ENCODE measurements around the gene FOXM1.

FOXM1 gene, protein sequence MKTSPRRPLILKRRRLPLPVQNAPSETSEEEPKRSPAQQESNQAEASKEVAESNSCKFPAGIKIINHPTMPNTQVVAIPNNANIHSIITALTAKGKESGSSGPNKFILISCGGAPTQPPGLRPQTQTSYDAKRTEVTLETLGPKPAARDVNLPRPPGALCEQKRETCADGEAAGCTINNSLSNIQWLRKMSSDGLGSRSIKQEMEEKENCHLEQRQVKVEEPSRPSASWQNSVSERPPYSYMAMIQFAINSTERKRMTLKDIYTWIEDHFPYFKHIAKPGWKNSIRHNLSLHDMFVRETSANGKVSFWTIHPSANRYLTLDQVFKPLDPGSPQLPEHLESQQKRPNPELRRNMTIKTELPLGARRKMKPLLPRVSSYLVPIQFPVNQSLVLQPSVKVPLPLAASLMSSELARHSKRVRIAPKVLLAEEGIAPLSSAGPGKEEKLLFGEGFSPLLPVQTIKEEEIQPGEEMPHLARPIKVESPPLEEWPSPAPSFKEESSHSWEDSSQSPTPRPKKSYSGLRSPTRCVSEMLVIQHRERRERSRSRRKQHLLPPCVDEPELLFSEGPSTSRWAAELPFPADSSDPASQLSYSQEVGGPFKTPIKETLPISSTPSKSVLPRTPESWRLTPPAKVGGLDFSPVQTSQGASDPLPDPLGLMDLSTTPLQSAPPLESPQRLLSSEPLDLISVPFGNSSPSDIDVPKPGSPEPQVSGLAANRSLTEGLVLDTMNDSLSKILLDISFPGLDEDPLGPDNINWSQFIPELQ

DNA sequence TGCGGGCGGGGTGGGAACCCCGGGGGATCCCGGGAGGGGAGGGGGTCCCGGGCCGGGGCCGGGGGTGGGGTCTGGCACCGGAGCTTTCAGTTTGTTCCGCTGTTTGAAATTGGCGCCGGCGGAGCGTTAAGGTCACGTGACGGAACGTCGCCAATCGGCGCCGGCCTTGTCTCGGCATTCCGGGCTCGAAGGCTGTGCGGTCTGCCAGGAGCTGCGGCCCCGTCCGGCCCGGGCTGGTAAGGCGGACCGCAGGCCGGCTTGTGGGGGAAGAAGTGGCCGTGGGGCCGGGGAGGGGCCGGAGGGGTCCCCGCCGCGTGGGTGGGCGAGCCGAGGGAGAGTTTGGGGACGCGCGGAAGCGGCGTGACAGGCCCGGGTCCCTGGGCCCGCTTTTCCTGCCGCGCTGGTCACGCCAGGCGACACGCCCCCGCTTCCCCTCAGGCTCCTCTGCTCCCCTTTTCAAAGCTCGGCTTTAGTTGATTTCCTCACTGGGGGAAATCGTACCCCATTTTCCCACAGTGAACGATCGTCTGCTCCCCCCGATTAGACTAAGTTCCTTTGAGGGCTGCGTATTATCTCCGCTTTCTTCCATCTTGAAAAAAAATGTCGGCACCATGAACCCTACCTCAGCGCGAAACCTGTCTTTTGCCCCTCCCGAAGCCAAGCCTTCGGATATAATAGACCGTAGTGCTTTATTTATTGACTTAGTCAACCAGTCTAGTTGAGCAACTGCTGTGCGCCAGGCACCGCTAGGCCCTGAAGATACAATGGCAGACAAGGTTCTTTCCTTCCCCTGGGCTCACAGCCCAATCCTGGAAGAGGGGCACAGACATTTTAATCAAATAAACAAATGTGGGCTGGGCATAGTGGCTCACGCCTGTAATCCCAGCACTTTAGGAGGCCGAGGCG lies at the start of gene FOXM1, which contains the start of gene RHNO1:
Gene FOXM1 (minus strand): TSS at position 128 of the 906 bp plus-strand sequence. CDS start 2,696 bp downstream, outside the sequence.
Gene RHNO1 (plus strand): TSS at position 177 of the 906 bp plus-strand sequence. CDS start 8,144 bp downstream, outside the sequence.
- DNase-seq (ENCODE audit: low spot score) = peak; percentile 96

DNA sequence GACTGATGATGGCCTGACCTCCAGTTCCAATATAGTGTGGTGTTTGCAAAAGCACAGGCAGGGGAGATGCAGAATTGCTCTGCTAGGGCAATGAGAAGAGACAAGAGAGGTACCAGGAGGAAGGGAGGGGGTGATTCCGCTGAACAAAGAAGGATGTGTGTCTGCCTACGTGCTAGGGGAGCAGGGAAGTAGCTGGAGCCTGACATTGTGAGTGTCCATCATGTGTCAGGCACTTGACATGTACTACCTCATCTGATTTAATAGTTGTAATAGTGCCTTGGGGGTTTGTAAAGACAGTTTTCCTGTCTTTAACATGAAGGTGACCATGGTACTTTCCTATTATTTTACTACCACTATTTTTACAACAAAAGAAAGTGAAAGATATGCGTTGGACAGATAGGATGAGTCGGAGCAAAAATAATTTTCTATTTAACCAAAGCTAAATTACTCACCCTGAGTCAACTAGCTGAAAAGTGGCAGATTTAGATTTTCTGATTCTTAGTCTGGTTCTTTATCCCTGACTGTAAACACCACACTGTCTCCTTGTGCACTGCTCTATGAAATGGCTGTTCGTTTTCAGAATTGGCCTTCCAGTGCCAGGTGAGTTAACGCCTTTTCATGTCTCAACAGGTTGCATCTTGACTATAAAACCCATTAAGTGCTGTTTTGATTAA lies 48.5 kb upstream of the FOXM1 start:
- no peak for DNase-seq (ENCODE audit: low spot score)

DNA sequence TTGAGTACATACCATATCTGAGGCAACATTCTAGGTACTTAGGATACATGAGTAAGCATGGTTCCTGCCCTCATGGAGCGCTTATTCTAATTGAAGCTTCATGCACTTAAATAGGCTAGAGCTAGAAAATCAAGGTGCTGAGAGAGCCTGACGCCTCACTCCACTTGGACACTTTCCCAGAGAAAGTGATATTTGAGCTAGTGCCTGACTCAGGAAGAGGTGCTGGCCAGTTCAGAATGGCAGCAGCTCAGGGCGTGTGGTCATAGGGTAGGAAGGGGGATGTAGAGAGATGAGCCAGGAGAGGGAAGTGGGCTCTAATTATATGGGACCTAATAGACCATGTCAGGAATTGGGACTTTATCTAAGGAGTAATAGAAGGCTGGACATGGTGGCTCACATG lies 47.0 kb upstream of the FOXM1 start:
- no peak for DNase-seq (ENCODE audit: low spot score)

DNA sequence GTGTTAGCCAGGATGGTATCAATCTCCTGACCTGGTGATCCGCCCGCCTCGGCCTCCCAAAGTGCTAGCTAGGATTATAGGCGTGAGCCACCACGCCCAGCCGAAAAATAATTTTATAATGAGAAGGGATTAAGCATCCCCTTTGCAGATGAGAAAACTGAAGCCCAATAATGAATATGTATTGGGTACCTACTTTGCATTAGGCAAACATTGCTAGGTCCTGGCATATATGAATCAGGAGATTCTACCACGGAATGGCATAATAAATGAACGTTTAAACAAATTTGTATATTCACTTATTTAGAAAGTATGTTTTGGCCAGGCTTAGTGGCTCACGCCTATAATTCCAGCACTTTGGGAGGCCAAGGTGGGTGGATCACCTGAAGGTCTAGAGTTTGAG lies 46.1 kb upstream of the FOXM1 start:
- DNase-seq (ENCODE audit: low spot score) = no peak

DNA sequence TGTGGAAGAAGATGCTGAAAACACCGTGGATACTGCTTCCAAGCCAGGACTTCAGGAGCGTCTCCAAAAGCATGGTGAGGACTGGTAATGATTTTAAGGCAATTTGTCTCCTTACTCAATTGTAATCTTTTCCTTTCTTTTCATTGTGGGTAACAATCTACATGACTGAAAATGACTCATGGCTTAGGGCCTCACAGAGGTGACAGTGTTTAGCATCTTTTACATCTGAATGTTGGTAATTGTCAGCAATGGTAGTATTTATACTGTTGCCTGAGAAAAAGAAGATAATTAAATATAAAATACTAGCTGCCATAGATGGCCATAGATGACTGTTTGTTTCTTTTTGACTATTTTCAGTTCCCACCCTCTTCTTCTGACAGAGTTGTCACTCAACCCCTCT lies 45.4 kb upstream of the FOXM1 start:
- no peak for DNase-seq (ENCODE audit: low spot score)

DNA sequence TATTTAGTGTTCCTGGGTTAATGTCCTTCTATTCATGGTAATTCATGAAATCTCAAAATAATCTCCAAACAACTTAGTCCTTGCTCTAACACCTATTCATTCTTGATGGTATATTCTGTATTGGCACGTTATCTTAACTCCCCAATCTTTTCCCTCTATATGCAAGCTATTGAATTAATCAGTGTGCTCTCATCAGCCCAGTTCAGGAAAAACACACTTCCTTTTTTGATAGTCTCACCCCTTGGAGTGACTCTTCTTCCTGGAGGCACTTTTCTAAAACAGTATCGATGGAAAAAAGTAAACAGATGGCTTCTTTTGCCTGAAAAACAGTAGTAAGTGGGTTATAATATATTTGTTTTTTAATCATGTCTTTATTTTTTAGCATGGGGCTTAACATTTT lies 42.3 kb upstream of the FOXM1 start:
- no peak for DNase-seq (ENCODE audit: low spot score)

DNA sequence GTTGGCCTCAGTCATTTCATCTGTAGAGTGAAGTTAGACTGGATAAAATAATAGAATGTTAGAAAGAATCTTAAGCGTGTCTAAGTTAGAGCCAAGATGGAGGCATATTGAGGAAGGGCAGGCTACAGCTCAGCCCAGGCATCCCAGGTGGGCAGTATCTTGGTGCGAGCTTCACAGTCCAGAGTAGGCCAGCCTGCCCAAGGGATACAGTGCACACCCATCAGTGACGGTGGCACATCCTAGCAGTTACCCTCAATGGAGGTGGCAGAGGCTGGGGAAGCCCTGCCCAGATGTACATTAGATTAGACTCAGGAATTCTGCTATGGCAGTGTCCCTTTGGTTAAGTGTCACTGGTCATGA lies 35.2 kb upstream of the FOXM1 start:
- no peak for DNase-seq (ENCODE audit: low spot score)

DNA sequence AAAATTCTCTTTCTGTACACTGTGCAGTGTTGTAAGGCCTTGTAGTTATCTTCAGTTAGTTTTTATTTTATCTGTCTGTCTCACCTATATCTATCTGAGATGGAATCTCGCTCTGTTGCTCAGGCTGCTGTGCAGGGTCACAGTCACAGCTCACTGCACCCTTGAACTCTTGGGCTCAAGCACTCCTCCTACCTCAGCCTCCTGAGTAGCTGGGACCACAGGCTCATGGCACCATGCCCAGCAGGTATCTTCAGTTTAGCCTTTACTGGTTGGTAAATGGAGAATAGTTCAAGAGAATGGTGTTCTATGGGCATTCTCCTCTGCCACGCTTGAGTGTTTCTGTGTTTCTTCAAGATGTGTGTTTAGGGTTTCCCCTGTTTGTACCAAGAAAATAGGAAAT lies 27.3 kb upstream of the FOXM1 start:
- DNase-seq (ENCODE audit: low spot score) = no peak

DNA sequence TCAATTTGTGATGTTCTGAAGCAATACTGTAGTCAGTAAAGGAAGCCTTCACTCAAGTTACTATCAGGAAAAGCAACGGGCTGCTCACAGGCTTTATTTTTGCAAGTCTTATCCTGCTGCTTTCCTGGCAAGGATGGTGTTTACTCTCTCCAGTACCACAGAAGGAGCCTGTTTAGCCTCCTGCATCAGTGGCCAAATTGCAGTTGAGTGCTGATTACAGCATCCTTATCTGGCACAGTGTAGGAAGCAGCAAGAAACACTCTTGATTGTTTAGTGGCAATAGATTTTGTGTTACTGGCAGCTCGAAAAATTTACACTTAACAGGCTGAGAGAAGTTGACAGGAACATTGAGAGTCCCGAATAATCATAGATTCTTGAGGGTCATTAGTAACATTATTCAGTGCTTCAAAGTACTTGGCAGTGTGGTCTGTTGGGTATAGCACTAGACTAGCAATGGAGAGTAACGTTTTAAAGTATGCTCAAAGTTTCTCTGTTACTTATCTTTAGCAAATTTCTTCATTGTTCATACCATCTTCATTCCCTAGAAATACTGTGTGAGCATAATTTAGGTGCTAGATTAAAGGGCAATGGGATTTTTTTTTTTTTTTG lies 25.4 kb upstream of the FOXM1 start:
- DNase-seq (ENCODE audit: low spot score) = no peak

DNA sequence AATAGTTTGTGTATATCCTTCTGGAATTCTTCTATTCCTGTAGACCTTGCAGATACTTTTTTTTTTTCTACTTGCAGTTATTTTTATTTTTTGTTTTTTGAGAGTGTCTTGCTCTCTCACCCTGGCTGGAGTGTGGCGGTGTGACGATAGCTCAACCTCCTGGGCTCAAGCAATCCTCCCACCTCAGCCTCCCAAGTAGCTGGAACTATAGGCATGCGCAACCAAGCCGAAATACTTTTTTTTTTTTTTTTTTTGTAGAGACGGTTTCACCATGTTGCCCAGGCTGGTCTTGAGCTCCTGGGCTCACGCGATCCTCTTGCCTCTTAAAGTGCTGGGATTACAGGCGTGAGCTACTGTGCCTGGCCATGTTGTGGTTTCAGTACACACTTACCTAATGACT lies 23.7 kb upstream of the FOXM1 start:
- no peak for DNase-seq (ENCODE audit: low spot score)

DNA sequence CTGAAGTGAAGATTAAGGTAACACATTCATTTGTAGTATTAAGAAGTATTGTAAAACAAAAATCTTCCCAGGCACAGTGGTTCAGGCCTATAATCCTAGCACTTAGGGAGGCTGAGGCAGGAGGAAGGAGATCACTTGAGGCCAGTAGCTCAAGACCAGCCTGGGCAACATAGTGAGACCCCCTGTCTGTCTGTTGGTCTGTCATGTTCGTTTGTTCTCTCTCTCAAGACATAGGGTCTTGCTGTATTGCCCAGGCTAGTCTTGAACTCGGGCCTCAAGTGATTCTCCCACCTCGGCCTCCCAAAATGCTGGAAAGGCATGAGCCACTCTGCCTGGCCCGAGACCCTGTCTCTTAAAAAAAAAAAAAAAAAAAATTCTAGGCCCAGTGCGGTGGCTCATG lies 20.4 kb upstream of the FOXM1 start:
- DNase-seq (ENCODE audit: low spot score) = no peak

DNA sequence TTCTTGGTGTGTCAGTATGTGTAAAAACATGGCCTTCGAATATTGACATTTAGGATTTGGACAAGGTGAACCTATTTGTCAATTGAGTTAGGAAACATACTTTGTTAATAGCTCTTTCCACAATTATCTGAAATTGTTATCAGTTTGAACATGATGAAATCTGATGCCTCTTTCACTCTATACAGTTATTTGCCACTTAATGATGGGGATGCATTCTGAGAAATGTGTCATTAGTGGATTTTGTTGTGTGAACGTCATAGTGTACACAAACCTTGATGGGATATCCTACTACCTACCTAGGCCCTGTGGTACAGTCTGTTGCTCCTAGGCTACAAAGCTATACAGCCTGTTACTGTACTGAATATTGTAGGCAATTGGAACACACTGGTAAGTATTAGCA lies 18.5 kb upstream of the FOXM1 start:
- DNase-seq (ENCODE audit: low spot score) = no peak

DNA sequence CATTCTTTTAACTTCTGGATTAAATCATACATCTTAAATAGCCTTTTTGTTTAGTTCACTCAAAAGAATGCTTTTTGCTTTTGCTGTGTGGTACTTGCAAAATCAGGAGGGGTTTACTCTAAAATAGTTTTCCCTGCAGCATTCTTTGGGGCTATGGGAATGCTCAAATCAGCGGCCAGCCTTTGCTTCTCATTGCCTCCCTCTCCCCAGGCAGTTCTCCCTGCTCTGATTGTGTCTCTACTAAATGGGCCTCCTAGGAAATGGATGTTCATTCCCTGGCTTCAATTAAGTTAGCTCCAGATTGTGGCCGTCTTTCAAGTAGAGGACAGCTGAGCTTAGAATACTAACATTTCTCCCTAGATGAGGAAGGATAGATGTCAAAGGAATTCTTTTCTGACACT lies 18.1 kb upstream of the FOXM1 start:
- DNase-seq (ENCODE audit: low spot score) = no peak

DNA sequence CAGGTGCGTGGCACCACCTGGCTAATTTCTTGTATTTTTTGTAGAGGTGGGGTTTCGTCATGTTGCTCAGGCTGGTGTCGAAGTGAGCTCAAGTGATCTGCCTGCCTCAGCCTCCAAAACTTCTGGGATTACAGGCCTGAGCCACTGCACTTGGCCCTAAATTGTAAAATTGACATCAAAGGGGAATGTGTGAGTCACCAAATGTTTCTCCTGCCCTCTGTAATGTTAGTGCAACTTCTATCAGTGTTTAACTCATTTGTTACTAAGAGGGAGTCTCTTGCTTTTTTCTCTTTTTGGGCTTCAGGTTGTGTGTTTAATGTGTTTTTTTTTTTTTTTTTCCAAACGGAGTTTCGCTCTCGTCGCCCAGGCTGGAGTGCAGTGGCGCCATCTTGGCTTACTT lies 16.0 kb upstream of the FOXM1 start:
- DNase-seq (ENCODE audit: low spot score) = no peak

DNA sequence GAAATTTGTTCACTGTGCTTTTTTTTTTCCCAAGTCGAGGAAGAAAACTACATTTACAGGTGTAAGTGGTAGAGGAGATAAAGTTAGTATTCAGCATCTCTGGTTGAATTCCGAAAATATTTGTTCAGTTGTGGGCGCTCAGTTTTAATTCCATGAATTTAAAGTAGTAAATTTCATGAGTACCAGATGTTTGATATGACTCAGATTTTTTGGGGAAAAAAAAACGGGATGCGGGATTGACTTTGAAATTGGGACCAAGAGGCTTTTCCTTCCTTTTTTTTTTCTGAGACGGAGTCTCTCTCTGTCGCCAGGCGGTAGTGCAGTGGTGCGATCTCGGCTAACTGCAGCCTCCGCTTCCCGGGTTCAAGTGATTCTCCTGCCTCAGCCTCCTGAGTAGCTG lies 15.3 kb upstream of the FOXM1 start:
- no peak for DNase-seq (ENCODE audit: low spot score)

DNA sequence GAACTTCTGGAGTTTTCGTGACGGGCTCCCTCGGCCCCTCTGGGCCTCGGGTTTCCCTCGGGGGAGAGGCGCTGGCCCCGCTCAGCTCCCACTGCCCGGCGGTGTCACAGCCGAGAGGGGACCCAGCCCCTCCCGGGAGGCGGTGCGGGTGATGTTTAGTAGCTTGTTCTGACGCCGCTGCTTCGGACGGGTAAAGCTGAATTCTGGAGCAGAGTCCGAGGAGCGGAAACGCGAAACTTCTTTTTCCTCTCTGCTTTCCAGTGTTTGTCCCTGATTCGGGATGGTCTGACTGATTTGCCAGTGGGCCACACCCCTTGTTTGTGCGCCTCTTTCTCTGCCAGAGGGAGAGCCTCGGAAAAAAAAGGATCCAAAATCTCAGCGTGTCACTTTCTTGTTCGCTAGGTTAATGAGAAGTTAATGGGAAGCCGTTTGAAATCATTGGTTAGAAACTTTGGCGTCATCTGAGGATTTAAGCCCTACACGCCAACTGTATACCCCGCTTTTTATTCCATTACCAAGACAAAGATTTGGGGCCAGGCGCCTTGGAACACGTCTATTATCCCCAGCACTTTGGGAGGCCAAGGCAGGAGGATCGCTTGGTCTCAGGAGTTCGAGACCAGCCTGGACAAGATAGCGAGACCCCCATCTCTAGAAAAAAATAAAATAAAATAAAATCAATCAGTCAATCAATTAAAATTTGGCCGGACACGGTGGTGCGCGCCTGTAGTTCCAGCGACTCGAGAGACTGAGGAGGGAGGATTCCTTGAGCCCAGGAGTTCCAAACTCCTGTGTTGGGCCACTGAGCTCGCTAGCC lies 14.5 kb upstream of the FOXM1 start:
- peak; percentile 79 for DNase-seq (ENCODE audit: low spot score)

DNA sequence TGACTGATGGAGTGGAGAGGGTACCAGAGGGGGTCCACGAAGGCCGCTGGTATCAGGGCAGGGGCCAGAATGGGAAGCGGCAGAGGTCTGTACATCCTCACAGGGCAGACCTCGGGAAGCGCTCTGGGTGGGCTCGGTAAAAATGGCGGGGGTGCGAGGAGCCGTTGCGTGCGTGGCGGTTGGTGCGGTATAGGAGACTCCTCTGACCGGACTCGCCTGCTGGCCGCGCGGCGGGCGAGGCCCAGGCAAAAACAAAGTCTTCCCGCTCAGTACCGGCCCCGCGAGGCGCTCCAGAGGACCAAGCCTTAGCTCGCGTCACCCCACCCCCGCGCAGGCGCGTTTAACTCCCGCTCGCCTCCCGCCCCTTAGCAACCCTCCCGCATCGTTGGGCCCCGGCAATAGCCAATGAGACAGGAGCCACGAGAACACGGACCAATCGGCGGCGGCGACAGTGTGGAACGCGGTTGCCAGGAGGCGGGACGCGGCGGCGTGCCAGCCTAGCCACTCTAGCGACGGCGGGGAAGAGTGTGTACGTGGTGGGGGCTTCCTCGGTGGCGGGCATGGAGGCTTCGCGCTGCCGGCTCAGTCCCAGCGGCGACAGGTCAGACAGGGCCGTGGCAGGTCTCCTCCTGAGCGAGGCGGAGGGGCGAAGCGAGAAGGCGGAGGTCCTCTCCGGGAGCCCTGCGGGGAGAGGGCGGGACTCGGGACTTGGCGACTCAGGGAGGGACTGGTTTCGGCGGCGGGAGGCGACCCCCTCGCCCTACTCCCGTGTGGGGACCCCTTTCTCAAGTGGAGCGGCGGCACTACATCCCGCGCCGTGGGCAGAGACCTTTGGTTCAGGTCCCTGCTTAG lies 13.6 kb upstream of the FOXM1 start, which contains the start of gene TULP3:
Gene TULP3 (plus strand): TSS at position 504 of the 852 bp plus-strand sequence. CDS start 57 bp downstream, at position 561.
- DNase-seq (ENCODE audit: low spot score) = peak; percentile 99

DNA sequence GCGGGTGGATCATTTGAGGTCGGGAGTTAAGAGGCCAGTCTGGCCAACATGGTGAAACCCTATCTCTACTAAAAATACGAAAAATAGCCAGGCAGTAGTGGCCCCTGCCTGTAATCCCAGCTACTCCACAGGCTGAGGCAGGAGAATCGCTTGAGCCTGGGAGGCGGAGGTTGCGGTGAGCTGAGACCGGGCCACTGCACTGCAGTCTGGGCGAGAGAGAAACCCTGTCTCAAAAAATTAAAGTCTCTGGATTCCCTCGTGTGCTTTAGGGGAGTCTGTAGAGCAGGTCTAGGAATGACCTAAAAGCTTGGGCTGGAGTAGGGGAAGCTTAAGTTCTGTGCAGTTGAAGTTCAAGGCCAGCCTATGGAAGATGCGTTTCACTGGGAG lies 13.0 kb upstream of the FOXM1 start:
- no peak for DNase-seq (ENCODE audit: low spot score)

DNA sequence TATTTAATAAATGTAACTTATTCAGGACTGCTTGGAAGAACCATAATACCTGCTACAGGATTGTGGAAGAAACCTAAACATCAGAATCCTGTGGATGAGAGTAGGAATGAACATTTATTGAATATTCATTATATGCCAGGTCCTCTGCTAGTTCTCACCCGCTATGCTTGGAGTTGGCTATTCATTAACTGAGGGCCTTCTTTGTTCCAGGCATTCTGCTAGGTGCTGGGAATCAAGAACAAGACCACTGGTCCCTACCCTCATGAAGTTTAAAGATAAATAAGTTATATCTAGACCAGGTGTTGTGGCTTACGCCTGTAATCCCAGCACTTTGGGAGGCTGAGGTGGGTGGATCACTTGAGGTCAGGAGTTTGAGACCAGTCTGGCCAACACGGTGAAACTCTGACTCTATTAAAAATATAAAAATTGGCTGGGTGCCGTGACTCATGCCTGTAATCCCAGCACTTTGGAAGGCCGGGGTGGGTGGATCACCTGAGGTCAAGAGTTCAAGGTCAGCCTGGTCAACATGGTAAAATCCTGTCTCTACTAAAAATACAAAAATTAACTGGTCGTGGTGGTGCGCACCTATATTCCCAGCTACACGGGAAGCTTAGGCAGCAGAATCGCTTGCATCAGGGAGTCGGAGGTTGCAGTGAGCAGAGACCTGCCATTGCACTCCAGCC lies 9.9 kb upstream of the FOXM1 start:
- no peak for DNase-seq (ENCODE audit: low spot score)
